Measurements from ENCODE around the gene NGEF.

Gene NGEF

DNA sequence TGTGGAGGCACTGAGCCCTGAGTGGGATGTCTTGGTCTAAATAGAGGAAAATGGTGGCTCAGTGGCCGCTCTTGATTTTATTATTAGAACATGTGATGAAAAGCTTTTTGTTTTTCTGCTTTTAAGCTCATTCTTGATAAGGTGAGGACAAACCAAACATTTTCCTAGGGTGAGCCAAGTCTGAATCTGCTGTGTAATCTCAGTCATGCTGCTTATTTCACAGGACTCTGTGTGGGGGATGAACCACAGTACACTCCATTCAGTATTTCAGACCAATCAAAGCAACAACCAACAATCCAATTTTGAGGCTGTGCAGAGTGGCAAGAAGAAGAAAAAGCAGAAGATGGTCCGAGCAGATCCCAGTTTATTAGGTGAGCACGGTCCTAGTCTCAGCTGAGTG lies 163.0 kb downstream of the NGEF start:
- no peak for DNase-seq (ENCODE audit: low read depth)
- TF ChIP-seq, protein P1, sequence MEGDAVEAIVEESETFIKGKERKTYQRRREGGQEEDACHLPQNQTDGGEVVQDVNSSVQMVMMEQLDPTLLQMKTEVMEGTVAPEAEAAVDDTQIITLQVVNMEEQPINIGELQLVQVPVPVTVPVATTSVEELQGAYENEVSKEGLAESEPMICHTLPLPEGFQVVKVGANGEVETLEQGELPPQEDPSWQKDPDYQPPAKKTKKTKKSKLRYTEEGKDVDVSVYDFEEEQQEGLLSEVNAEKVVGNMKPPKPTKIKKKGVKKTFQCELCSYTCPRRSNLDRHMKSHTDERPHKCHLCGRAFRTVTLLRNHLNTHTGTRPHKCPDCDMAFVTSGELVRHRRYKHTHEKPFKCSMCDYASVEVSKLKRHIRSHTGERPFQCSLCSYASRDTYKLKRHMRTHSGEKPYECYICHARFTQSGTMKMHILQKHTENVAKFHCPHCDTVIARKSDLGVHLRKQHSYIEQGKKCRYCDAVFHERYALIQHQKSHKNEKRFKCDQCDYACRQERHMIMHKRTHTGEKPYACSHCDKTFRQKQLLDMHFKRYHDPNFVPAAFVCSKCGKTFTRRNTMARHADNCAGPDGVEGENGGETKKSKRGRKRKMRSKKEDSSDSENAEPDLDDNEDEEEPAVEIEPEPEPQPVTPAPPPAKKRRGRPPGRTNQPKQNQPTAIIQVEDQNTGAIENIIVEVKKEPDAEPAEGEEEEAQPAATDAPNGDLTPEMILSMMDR (IDR thresholded peaks at IDR 0.05; ENCODE audit: low read depth, low read length, missing control alignments) = no peak
- in situ Hi-C loops (cut with HindIII; ENCODE audit: low sequenced_read_pairs) = loop anchor here (25.0 kb wide), 1 partner anchor 387 kb away; no protein-coding TSS in a partner anchor
- no peak overlapping the region for H3K4me3 ChIP-seq (ENCODE audit: low read depth, low read length)

DNA sequence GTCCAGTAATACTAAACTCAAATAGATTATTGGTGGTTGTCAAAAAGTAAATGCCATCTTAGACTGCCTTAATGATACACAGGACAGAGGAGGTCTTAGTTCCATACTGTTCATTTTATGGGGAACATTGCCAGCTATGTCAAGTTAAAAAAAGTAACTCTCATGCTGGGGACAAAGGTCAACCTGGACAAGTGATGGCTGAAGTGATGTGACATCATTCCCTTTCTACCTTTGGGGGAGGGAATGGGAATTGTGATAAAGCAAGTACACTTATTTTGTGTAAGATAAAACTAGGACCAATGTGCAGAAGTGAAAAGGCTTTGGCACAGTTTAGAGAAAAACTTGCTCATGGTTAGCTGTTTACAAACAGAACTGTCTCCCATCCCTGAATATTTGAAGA lies 167.0 kb downstream of the NGEF start:
- in situ Hi-C loops (cut with HindIII; ENCODE audit: low sequenced_read_pairs) = no loop called here
- TF ChIP-seq, protein P1 (IDR thresholded peaks at IDR 0.05; ENCODE audit: low read depth, low read length, missing control alignments) = no peak
- DNase-seq (ENCODE audit: low read depth) = no peak
- H3K4me3 ChIP-seq (ENCODE audit: low read depth, low read length) = no peak overlapping the region

DNA sequence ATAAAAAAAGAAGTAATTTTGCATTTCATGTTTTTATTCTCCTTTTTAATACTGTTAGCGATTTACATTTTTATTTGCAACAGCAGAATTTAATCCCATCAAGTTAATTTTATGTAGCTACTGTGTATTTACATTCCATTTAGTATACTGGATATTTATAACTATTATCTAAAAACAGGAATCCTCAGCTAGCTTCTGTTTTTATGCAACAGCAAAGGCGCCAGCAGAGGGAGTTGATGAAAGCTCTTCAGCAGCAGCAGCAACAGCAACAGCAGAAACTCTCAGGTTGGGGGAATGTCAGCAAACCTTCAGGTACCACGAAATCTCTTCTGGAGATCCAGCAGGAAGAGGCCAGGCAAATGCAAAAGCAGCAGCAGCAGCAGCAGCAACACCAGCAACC lies 169.2 kb downstream of the NGEF start:
- H3K4me3 ChIP-seq (ENCODE audit: low read depth, low read length) = no peak overlapping the region
- DNase-seq (ENCODE audit: low read depth) = no peak
- in situ Hi-C loops (cut with HindIII; ENCODE audit: low sequenced_read_pairs) = no loop called here
- TF ChIP-seq, protein P1 (IDR thresholded peaks at IDR 0.05; ENCODE audit: low read depth, low read length, missing control alignments) = peak; percentile 26

DNA sequence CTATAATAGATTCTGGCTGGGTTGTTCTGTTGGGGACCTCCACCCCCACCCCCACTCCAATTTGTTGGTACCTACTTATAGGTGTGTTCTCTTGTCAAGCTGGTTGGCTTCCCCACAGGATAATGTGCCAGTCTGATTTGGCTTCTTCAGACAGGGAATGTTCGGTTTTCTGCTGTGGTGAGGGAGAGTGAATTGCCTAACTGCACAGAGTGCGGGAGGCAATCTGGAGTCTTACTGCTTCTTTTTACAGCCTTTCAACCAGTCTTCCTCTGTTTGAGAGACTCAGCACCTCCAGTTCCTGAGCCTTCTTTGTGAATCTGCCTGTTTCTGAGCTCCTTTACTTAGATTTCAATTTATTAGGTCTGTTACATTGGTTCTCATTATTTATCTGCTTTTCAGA lies 170.4 kb downstream of the NGEF start:
- TF ChIP-seq, protein P1 (IDR thresholded peaks at IDR 0.05; ENCODE audit: low read depth, low read length, missing control alignments) = no peak
- DNase-seq (ENCODE audit: low read depth) = no peak
- in situ Hi-C loops (cut with HindIII; ENCODE audit: low sequenced_read_pairs) = no loop called here
- H3K4me3 ChIP-seq (ENCODE audit: low read depth, low read length) = no peak overlapping the region

DNA sequence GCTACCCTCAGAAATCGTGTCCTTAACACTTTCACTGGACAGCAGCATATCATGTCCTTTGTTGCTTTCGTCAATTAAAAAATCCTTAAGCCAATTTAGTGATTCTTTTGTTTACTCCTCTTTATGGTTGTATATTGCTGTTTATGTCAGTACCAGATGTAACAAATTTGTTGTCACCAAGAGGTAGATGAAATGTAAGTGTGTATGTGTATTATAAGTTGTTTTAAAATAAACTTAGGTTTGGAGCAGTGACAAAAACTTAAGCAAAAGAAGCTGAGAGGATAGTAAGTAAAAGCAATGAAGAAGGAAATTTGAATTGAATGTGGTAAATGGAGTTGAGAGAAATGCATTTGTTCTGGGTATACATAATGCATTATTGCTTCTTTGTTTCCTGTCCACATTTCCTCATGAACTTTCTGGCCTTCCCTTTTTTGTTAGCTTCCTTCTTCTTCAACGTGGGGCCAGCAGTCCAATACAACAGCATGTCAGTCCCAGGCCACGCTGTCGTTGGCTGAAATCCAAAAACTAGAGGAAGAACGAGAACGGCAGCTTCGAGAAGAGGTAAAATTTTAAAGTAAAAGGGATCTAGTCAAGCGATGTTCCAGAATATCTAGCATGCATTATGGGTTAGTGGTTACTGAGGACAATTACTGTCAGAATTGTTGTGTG lies 173.5 kb downstream of the NGEF start:
- no peak overlapping the region for H3K4me3 ChIP-seq (ENCODE audit: low read depth, low read length)
- DNase-seq (ENCODE audit: low read depth) = no peak
- in situ Hi-C loops (cut with HindIII; ENCODE audit: low sequenced_read_pairs) = no loop called here
- TF ChIP-seq, protein P1 (IDR thresholded peaks at IDR 0.05; ENCODE audit: low read depth, low read length, missing control alignments) = no peak

DNA sequence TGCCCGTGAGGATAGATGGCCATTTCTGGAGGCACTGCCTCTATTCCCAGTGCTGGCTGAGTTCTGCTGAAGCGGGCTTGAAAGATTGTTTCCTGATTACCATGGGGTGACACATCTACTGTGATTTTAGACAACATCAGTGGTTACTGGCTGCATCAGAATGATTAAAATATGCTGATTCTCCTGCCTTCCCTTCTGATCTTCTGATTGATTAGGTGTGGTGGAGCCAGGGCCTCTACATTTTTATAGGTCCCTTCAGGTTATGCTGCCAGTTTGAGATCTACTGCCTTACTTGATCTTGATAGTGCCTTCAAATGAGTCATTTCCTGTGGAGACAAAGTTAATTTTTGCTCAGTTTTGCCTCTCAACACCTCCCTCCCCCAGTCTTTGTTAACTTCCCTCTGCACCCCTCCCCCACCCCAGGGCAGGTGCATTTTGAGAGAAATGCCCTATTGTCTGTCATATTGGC lies 174.6 kb downstream of the NGEF start:
- in situ Hi-C loops (cut with HindIII; ENCODE audit: low sequenced_read_pairs) = no loop called here
- TF ChIP-seq, protein P1 (IDR thresholded peaks at IDR 0.05; ENCODE audit: low read depth, low read length, missing control alignments) = no peak
- no peak overlapping the region for H3K4me3 ChIP-seq (ENCODE audit: low read depth, low read length)
- DNase-seq (ENCODE audit: low read depth) = no peak
